NCI-H345 (cell line): ENCODE results near the gene VANGL1.
"Not testable (repeated sequence)": the region's sequence is repeated elsewhere in the genome, so short reads cannot be mapped to it uniquely, and the experiment has no call there.

Experiments used
- DNase-seq: peaks from one replicate; lab custom pipeline; 2025; lab: John Stamatoyannopoulos, UW

Gene VANGL1

DNA sequence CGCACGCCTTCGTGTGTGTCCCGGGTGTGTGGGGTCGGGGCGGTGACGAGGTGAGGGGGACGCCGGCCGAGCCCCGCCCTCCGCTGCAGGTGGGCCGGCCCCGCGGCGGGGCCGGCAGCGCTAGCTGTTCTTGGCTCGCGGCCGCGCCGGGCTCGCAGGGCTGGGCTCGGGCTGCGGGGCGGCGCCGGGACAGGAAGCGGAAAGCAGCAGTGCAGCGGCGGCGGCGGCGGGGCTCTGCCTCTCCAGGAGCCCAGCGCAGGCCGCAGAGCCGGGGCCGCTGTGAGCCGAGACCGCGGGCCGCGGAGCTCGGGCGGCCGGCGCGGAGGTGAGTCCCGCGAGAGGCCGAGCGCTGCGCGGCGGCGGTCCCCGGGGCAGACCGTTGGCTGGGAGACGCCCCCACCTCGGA is at the start of gene VANGL1:
TSS of gene VANGL1 (plus strand) at position 209 of the 406 bp plus-strand sequence. CDS start 9,444 bp downstream, outside the sequence.
- peak; percentile 77 for DNase-seq

DNA sequence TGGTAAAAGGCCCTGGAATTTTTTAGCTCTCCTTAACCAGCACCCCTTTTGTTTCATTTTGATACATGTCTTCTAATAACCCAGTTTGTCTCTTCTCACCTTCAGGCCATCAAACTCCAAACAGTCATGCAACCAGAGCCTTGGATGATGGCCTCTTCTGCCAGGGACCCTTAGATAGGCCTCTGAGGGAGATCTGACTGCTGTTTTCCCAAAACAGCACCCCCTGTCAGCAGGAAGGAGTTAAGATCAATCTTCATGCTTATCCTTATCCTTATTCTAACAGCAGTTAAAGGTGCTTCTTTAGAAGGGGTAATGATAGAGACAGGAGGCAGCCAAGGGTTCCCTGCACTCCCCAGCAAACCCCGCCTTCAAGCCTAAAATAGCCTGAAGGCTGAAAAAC is 49.5 kb upstream of the VANGL1 start:
- DNase-seq: no peak

DNA sequence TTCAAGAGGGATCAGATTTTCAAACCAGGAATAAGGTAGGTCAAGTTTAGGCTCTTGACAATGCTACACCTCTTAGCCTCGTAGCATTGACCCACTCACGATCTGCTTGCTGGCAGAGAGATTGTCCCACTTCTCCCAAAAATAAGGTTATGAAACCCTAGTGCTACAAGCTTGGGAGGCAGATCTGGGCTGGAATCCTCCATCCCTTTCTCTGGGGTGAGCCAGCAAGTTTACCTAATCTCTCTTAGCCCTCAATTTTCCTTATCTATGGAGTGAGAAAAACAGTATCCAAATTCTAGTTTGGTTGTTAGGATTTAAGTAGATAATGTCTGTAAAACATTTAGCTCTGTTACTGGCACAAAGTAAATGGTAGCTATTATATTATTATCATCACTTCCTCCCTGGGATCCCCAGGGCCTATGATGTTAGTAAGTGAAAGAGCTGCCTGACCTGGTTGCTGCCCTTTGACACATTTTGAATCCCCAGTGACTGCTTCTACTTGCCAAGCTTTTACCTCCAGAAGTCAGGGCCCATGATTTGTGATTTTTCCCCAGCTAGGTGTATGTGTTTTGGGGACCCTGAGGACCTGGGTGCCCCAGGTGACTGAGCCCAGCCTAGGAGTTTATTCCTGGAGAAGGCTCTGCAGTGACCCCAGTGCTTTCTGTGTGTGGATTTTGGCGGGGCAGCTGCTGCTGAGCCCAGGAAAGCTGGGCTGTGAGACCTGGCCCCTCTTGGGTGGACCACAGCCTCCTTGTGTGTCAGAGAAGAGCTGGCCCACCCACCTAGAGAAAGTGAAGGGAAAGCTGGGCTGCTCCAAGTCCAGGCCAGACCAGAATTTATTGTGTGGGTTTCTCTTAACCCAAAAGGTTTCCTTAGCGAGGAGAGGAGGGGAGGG is 48.2 kb upstream of the VANGL1 start:
- no peak for DNase-seq

DNA sequence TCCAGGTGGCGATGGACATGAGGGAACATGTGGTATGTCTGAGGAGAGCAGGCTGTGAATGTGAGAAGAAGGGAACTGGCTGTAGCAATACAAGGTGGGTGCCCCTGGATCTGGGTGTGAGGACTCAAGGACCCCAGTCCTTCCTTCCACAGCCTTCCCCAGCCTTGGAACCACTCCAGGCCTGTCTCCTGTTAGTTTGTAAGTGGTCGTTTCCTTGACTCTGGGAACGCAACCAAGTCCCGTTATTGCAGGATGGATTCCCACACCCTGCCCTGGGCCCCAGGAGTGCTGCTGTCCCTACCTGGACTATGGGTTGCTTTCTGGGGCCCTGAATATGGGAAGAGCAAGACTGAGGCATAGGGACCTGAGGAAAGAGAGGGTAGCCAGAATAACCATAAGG is 47.2 kb upstream of the VANGL1 start:
- no peak for DNase-seq

DNA sequence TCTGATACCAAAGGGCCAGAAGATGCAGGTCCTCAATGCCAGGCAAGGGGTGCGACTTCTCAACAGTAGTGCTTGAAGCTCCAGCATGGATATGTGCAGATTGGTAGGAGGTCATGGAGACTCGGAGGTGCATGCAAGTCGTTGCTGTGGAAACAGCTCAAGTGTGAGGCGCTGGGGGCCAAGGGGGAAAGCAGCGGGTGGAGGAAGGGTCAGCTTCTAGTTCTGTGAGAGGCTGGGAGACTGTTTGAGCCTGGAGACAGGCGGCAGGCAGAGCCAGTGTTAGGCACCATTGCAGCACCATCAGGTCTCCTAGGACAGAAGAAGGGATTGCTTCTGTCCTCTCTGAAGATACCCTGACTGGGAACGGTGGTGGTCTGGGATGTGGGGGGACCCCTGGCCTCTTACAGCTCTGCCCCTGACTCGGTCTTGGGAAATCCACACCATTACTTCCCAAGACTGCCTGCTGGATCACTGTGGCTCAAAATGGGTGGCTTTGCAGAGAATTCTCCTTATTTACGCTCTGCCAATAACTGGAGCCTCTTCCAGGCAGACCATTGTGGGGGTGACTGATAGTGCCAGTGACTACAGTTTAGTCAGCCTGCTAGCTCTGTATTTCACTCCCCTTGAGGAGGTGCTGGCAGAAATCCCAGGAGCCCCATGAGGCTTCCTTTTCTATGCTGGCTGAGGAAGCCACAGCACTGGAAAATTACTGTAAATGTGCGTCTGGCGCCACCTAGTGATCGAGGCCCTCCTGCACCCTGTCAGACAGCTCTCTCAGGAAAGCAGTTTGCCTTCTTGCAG is 46.3 kb upstream of the VANGL1 start:
- DNase-seq: peak; percentile 90

DNA sequence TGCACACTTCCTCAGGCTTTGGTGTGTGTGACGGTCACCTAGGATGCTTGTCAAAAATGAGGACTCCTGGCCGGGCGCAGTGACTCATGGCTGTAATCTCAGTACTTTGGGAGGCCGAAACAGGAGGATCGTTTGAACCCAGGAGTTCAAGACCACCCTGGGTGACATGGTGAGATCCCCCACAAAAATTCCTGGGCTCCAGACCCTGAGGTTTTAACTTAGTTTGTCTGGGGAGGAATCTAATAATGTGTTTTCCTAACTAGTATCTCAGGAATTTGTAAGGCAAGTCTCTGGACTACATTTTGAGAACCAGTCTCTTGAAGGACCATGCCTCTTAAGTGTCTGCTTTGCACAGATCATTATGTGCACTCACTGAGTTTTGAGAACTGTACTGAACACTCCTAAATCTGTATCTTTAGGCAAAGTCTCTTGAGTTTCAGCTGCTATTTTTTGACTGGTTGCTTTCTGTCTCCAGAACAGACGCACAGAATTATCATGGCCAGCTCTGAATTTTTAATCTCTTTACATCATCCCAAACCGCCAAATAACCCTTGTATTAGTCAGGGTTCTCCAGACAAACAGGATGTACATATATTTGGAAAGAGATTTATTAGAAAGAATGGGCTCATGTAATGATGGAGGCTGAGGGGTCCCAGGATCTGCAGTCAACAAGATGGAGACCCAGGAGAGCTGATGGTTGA is 45.5 kb upstream of the VANGL1 start:
- no peak for DNase-seq

DNA sequence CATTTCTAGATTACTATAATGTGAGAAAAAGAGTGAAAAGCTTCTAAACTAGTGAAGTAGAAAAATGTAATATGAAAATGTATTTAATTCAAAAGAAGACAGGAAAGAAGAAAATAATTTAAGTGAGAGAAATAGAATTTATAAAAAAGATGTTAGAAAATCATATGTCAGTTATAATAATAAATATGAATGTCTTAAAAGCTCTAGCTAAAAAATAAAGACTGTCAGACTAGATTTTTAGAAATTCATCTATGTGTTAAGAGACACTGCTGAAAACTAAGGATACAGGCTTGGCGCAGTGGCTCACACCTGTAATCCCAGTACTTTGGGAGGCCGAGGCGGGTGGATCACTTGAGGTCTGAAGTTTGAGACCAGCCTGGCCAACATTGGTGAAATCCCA is 37.3 kb upstream of the VANGL1 start:
- DNase-seq: no peak

DNA sequence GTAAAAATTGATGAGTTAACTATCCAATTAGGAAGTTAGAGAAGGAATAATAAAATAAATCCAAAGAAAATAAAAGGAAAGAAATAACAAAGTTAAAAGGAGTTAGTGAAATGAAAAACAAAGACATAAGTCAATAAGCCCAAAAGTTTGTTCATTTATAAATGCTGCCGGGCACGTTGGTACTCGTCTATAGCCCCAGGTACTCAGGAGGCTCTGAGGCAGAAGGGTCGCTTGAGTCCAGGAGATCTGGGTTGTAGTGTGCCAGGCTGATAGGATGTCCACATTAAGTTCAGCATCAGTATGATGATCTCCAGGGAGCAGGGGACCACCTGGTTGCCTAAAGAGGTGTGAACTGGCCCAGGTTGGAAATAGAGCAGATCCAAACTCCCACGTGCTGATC is 35.5 kb upstream of the VANGL1 start:
- DNase-seq: no peak

DNA sequence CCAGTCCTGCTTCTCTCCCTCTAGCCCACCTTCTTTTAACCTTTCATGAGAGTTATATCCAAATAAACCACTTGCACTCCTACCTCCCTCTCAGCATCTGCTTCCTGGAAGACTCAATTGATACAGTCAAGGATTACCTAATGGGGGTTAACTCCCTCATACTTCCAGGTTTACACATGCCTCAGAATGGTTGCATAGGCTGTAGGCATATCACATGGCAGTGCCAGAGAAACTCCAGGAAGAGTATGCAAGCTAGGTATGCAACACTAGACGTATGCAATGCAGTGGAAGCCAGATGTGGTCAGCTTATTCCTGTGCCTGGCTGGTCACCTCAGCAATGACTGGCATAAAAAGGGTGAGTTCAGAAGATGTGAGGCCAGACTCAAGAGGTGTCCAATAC is 32.7 kb upstream of the VANGL1 start:
- no peak for DNase-seq

DNA sequence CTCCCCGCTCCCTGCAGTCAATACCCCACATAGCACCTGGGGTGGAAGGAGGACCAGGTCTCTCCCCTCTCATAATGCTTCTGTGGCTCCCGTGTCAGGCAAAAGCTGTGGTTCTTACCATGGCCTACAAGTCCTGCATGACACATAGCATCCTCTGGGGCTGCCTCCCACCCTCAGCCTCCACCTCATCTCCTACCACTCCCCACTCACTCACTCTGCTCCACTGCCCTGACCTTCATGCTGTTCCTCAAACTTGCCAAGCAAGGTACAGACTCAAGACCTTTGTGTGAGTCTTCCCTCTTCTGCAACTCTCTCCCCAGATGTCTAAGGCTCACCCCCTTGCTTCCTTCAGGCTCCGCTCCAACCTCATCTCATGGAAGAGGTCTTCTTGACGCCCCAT is 28.0 kb upstream of the VANGL1 start:
- no peak for DNase-seq

DNA sequence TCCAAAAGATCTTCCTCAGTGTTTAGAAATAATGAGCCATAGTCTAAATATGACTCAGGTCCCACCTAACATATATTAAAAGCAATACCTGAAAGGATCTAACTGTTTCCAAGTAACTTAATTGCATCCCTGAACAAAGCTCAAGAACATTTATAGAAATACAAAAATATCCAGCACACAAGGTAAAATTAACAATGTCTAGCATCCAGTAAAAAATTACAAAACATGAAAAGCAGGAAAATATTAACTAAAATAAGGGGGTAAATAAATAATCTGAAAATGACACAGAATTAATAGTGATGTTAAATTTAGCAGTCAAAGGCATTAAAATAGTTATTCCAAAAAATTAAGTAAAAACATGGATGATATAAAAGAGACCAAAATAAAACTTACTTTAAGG is 21.3 kb upstream of the VANGL1 start:
- no peak for DNase-seq

DNA sequence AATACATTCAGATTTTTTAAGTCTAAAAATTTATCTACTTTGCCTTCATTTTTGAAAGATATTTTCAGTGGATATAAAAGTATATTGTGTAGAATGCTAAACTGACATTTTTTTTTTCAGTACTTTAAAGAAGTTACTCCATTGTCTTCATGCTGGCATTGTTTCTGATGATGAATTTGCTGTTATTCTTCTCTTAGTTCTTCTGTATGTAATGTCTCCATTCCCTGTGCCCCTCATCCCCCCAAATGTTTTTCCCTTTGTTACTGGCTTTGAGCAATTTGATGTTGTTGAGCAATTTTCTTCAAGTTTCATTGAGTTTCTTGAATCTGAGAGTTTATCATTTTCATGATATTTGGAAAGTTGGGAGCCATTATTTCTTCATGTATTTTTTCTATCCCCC is 20.8 kb upstream of the VANGL1 start:
- no peak for DNase-seq

DNA sequence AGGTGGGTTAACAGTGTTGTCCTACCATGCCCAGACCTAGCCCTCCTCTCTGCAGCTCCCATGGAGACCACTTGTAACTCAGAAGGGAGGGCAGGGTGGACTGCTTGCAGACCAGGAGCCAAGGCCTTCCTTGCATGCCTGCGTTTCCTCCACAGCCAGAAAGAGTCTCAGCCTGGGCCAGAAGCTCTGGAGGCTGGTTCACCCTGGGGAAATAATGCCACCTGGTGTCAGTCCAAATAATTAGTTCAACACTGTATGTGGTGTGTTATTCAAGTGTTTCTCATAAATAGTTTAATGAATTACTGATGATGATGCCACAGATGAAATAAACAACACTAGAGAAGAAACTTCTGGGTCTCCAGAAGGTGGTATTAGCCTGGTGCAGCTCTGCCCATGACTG is 16.9 kb upstream of the VANGL1 start:
- no peak for DNase-seq

DNA sequence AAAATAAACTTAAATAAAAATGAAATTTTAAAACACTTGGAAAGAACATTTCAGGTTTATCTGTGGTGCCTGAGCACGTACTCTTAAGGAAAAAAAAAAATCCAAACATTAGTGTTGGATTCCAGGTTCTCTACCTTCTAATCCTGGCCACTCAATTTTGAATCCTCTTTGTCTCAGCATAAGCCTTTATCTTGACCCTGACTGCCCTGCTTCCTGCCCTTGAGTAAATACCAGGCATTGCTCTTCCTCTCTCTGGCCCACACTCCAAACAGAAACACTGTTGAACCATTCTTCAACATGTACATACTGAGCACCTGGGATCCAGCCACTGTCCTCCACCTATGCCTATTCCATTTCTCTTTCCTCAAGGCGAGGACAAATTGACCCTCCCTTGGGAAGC is 11.4 kb upstream of the VANGL1 start:
- no peak for DNase-seq

DNA sequence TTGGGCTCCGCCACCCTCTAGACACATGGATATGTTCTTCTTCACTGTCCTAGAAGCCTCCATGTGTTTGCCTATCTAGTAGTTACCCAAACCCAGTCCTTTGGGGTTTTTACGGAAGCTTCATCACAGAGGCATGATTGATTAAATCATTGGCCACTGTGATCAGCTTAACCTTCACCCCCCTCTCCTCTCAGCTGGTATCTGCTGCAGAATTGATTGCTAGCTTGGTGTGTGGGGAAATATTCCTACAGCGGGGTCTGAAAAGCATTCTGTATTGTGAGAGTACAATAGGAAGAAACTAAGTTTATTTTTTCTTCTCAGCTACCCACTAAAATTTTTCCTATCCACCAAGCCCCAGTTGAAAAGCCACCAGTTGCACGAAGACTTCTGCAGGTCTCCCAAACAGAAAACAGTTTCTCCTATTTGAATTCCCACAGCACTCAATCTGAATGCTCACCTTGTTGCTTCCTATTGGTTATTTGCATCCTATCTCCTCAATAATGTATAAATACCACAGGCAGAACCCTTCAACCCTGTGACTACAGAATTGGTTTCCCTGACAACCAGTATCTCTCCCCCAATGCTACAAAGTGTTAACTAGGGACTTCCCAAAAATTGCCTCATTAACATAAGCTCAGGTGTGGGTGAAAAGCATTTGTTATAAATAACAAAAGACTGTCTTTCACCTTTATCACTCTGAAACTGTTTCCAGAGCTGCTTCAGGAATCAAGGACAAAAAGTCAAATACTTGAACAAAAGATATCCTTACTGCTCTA is 9.3 kb upstream of the VANGL1 start:
- no peak for DNase-seq

DNA sequence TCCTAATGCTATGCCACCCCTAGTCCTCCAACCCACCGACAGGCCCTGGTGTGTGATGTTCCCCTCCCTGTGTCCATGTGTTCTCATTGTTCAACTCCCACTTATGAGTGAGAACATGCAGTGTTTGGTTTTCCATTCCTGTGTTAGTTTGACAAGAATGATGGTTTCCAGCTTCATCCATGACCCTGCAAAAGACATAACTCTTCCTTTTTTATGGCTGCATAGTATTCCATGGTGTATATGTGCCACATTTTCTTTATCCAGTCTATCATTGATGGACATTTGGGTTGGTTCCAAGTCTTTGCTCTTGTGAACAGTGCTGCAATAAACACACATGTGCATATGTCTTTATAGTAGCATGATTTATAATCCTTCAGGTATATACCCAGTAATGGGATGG is 8.2 kb upstream of the VANGL1 start:
- DNase-seq: not testable (repeated sequence)

DNA sequence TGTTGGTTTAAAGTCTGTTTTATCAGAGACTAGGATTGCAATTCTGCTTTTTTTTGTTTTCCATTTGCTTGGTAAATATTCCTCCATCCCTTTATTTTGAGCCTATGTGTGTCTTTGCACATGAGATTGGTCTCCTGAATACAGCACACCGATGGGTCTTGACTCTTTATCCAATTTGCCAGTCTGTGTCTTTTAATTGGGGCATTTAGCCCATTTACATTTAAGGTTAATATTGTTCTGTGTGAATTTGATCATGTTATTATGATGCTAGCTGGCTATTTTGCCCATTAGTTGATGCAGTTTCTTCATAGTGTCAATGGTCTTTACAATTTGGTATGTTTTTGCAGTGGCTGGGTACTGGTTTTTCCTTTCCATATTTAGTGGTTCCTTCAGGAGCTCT is 4.5 kb upstream of the VANGL1 start:
- not testable (repeated sequence) for DNase-seq

DNA sequence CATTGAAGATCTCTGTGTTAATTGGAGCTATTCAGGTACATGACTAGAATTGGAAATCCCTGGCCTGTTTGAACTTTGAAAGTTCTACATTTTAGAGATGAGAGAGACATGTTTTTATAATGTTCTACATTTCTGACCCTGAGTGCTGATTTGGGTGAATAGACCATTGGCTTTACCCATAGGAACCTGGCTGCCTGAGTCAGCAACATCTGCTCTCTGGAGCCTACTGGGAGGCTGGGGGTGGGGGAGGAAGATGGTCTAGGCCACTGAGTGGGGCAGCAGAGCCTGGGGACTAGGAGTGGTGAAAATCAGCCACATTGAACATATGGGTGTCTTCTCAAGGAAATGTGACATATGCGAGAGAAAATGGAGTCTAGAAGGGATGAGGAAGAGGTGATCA is 1.4 kb upstream of the VANGL1 start:
- DNase-seq: no peak

DNA sequence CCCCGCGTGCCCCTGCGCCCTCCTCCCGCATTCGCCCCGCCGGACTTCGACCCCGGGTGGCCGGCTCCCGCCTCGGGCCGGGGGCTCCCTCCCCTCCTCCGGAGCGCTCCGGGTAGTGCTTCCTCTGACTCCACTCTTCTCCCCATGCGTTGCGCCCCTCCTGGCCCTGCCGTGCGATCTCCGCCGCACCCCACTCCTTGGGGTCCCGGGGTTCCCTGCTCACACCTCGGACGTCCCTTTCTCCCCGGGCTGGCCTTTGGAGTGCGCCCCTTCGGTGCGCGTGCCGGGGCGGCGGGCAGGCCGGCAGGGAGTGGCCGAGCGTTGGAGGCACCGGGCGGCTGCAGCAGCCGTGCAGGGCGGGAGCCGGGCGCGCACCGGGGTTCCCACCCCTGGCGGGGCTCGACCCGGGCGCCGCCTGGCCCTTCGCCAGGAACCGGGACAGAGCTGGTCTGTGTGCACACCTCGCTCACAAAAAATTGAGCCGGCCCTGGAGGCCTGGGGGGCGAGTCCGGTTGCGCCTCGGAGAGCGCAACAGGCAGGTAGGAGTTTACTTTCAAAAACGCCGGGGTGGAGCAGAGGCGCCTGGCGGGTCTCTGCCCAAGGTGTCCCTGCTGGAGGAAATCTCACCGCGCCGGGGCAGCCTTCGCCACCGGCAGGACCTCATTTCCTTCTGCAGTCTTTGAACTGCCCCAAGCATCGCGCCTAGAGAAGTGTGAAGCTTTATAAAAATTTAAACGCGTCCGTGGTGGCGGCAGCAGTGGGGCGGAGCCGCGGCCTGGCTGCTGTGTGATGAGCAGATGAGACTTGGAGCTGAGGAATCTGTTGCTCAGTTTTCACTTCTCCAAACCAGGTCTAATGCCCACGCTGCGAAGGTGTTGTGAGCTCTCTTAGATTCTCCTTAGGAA is 650 bp downstream of the VANGL1 start:
- DNase-seq: peak; percentile 72

DNA sequence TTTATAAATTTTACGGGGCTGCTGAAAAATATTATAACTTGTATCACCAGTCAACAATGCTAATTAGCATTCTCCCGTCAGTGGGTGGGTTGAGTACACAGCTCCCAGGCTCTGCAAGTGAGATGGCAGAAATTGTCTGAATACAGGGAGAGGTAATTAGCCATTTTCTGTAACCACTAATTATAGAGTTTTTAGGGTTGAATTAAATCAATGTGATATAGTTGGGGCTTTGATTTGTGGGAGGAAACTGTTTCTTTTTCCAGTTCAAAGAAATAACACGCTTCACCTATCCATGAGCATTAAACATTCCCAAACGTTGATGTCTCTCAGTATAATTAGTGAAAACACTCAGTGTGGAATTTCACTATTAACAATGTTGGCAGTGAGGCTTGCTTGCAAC is 1.5 kb downstream of the VANGL1 start:
- no peak for DNase-seq

DNA sequence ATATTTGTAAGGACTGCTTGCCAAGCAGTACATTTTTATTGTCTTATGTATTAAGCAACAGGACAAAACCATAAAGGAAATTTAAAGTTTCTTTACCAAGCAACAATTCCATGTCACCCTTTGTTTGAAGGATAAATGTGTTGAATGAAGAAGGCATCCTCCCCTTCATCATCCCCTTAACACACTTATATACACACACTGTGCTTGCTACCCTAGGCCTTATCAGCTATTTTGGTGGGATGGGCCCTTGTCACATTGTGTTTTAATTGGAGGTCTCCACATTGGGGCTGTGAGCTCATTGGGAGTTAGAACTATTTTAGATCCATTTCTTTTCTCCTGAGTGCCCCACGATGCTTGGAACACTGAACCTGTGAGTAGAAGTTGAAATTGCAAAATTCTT is 1.9 kb downstream of the VANGL1 start:
- no peak for DNase-seq
